ENCODE data around the gene DTD1. TPM values are rescaled to one million over a fixed set of nuclear protein-coding genes. Genes with fewer than 3 reads are reported as not detected.

The DTD1 gene
- total RNA-seq, 4 donors from 2014 or later, result 12.1 to 44.9 (median 19.9) TPM

DNA sequence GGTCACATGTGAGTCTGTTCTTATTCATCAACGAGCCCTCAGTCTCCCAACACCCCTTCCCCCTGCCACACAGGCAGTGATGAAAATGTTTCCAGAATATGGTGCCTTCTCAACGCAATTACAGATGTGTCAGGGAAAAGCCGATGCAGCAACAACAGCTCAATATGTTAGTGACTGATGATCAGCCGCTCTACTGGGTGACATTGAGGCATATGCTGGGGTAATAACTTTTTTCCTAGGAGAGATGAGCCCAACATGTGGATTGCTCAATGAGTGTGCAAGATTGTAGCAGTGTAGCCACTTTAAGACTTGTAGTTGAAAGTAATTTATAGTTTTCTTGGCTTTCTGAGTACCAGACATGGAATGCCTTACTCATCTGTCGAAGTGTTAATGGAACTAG lies 49.4 kb downstream of the DTD1 start:
- no peaks in the 10 kb centered on the region for H3K27me3 ChIP-seq
- WGBS, 2 donors (ENCODE audit: low coverage in 1 of 2), result 91 to 95% methylated on average over 5 of the region's 5 CpGs
- no peak for ATAC-seq
- H3K36me3 ChIP-seq, result peaks cover 0 to 23% of the 10 kb centered on the region in 2 donors
- no peaks in the 10 kb centered on the region for H3K4me1 ChIP-seq
- H3K9me3 ChIP-seq, result no peaks in the 10 kb centered on the region
- TF ChIP-seq POLR2A (IDR thresholded peaks at IDR 0.05) (no peak), POLR2AphosphoS5 (IDR thresholded peaks at IDR 0.05) (no peak), EP300 (IDR thresholded peaks at IDR 0.05) (no peak)
- TF ChIP-seq, protein P1, sequence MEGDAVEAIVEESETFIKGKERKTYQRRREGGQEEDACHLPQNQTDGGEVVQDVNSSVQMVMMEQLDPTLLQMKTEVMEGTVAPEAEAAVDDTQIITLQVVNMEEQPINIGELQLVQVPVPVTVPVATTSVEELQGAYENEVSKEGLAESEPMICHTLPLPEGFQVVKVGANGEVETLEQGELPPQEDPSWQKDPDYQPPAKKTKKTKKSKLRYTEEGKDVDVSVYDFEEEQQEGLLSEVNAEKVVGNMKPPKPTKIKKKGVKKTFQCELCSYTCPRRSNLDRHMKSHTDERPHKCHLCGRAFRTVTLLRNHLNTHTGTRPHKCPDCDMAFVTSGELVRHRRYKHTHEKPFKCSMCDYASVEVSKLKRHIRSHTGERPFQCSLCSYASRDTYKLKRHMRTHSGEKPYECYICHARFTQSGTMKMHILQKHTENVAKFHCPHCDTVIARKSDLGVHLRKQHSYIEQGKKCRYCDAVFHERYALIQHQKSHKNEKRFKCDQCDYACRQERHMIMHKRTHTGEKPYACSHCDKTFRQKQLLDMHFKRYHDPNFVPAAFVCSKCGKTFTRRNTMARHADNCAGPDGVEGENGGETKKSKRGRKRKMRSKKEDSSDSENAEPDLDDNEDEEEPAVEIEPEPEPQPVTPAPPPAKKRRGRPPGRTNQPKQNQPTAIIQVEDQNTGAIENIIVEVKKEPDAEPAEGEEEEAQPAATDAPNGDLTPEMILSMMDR (IDR thresholded peaks at IDR 0.05), result no peak
- H3K4me3 ChIP-seq, result no peak overlapping the region
- H3K27ac ChIP-seq, result no peak overlapping the region

DNA sequence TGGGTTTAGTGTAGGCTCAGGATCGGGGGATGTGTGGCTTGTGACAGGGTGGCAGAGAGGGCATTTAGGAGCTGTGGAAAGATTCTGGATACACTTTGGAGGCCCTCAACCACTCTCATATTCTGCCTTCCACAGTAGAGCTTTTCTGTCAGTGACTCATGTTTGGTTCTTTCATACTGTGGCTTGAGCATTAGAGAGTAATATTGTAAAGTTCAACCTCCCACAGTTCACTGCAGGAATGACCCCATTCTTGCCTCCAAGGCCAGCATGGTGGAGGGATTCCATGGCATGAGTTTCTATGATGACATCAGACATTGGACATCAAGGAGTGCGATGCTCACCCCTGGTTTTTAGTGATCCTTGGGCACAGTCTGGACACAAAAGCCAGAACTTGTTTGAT lies 50.9 kb downstream of the DTD1 start:
- 93 to 100% methylated on average over 1 to 2 of the region's 2 CpGs for WGBS, 2 donors (ENCODE audit: low coverage in 1 of 2)
- no peak overlapping the region for H3K27ac ChIP-seq

DNA sequence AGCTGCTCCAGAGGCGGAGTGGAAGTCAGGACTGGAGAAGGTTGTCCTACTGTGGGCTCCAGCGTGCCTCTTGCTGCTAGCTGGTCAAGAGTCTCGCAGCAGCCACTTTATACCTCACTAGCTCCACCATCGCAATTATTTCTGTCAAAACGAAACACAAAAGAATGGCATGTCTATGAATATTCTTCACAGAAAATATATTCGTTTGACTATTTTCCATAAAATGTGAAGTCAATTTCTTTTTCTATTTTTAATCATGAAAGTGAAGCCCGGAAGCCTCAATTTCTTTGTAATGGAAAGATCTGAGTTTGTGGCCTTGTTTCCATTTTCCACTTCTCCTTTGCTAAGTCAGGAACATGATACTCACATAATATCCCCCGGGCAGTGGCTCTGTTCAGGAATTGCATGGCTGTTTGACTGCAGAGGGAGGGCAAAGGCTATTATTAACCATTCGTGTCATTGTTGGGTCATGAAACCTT lies 51.7 kb downstream of the DTD1 start:
- no peaks in the 10 kb centered on the region for H3K4me1 ChIP-seq
- no peak for TF ChIP-seq POLR2A (IDR thresholded peaks at IDR 0.05)
- TF ChIP-seq EP300 (IDR thresholded peaks at IDR 0.05), result no peak
- TF ChIP-seq, protein P1 (IDR thresholded peaks at IDR 0.05), result no peak
- no peak for TF ChIP-seq POLR2AphosphoS5 (IDR thresholded peaks at IDR 0.05)
- no peaks in the 10 kb centered on the region for H3K27me3 ChIP-seq
- peaks cover 0 to 14% of the 10 kb centered on the region in 2 donors for H3K36me3 ChIP-seq
- H3K27ac ChIP-seq, result peak overlapping the region in 1 of 4 donors; percentile 28
- H3K9me3 ChIP-seq, result no peaks in the 10 kb centered on the region
- no peak overlapping the region for H3K4me3 ChIP-seq
- ATAC-seq, result no peak
- WGBS, 2 donors (ENCODE audit: low coverage in 1 of 2), result 57 to 72% methylated on average over 9 of the region's 9 CpGs

More for the DNA sequence above, 50.9 kb downstream of the DTD1 start:
- TF ChIP-seq POLR2AphosphoS5 (IDR thresholded peaks at IDR 0.05) (no peak), EP300 (IDR thresholded peaks at IDR 0.05) (no peak), POLR2A (IDR thresholded peaks at IDR 0.05) (no peak)
- TF ChIP-seq, protein P1 (IDR thresholded peaks at IDR 0.05), result no peak
- ATAC-seq, result no peak
- H3K9me3 ChIP-seq, result no peaks in the 10 kb centered on the region
- no peaks in the 10 kb centered on the region for H3K4me1 ChIP-seq
- peaks cover 0 to 21% of the 10 kb centered on the region in 2 donors for H3K36me3 ChIP-seq
- no peak overlapping the region for H3K4me3 ChIP-seq
- H3K27me3 ChIP-seq, result no peaks in the 10 kb centered on the region

DNA sequence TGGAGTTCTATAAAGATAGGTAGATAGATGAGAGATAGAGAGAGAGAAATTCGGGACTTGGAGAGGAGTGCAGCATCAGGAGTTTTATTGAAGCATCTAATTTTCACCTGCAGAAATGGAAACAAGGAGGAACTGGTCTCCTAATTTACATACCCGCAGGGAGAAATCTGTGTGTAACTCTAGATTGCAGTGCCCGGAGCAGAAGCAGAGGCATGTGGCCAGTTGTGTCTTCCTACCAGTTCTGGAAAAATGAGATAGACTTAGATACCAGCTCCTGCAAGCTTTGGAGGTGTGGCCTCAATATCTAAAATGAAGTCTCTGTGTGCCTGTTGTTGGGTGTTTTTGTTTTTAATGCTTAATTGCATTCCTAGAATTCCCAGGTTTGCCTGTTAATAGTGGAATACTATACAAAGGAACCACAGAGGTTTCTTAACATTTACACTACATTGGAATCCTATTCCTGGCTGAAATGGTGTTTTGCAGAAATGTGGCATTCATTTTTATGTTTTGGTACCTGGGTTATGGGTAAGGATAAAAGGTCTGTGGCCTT lies 57.4 kb downstream of the DTD1 start:
- Histone ChIP-seq H3K27ac (no peak overlapping the region), H3K27me3 (no peaks in the 10 kb centered on the region), H3K4me3 (no peak overlapping the region), H3K36me3 (no peaks in the 10 kb centered on the region), H3K4me1 (no peaks in the 10 kb centered on the region), H3K9me3 (no peaks in the 10 kb centered on the region)
- ATAC-seq, result no peak
- WGBS, 2 donors (ENCODE audit: low coverage in 1 of 2), result 92 to 97% methylated on average over 2 to 3 of the region's 3 CpGs
- TF ChIP-seq, protein P1 (IDR thresholded peaks at IDR 0.05), result no peak
- TF ChIP-seq POLR2A (IDR thresholded peaks at IDR 0.05) (no peak), POLR2AphosphoS5 (IDR thresholded peaks at IDR 0.05) (no peak), EP300 (IDR thresholded peaks at IDR 0.05) (no peak)

DNA sequence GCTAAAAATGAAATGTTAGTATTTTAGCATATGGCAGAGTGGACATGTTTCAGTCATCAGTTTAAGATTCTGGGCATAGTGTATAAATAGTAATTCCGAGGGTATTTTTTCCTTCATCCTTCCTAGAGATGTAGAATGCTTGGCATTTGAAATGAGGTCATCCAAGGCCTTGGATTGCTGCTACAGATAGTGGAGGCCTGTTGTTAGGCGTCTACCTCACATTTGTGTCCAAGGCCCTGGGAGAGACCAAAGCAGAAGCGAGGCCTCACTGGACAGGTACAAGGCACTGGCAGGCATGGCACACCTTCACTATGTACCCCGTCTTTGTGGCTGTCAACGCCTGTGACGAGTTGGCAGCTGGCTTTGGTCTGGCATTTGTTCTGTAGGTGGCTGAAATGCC lies 58.0 kb downstream of the DTD1 start:
- H3K4me3 ChIP-seq, result no peak overlapping the region
- WGBS, 2 donors (ENCODE audit: low coverage in 1 of 2), result 81% methylated on average over 5 of the region's 6 CpGs; no CpG with 5 or more reads in 1 of the 2 donors
- no peak overlapping the region for H3K27ac ChIP-seq
- H3K36me3 ChIP-seq, result no peaks in the 10 kb centered on the region
- no peak for ATAC-seq
- no peaks in the 10 kb centered on the region for H3K27me3 ChIP-seq
- H3K4me1 ChIP-seq, result no peaks in the 10 kb centered on the region
- no peak for TF ChIP-seq POLR2AphosphoS5 (IDR thresholded peaks at IDR 0.05)
- H3K9me3 ChIP-seq, result no peaks in the 10 kb centered on the region

All from gastroesophageal sphincter (tissue), 4 donors.